A549 (cell line): ENCODE data around the gene CSMD2. TPM values are rescaled to one million over a fixed set of nuclear protein-coding genes. Genes with fewer than 3 reads are reported as not detected.

Experiments
- ATAC-seq, 2 experiments: fragments of 200-7000 bp in 1 of 2; fragments of >200 bp in 1 of 2; cut with Nextera tagmentation in 1 of 2; cut with Tn5 transposase in 1 of 2; 3 replicates each; pipeline versions ENCODE4 v1.8.0 to v1.9.1; 2018 to 2020; ENCODE audit warnings: mild to moderate bottlenecking in 1 of 2, moderate library complexity in 1 of 2
- CTCF ChIA-PET: fragments of 300-600 bp; sonication (Branson Sonifier 250); formaldehyde crosslinking; extraction: SDS; loops from one replicate; lab custom pipeline; 2021; ENCODE audit warnings: antibody characterized with exemption, inconsistent platforms; lab: Yijun Ruan, JAX
- POLR2A ChIA-PET: fragments of 350-600 bp; formaldehyde crosslinking; extraction: SDS; loops from one replicate; lab custom pipeline; 2021; ENCODE audit warnings: antibody characterized with exemption, inconsistent platforms; lab: Yijun Ruan, JAX
- DNase-seq, 2 experiments: peaks; one replicate each; pipeline versions ENCODE4 v3.0.0 to v3.0.0-alpha.2; 2011 to 2016; ENCODE audit warnings: low read depth in 1 of 2, low spot score in 1 of 2
- FAIRE-seq: peaks from 2 replicates; lab custom pipeline; 2011; peaks lifted over from hg19 to GRCh38; lab: Jason Lieb, UNC
- H3K27ac ChIP-seq, 2 experiments: fragments of >200 bp; sonication (Bioruptor Twin); formaldehyde crosslinking; 3 replicates each; pipeline ENCODE4 v1.5.1; 2016 to 2017
- H3K4me1 ChIP-seq: fragments of >200 bp; sonication (Bioruptor Twin); formaldehyde crosslinking; 3 replicates; pipeline ENCODE4 v1.6.1; 2016
- H3K4me2 ChIP-seq: fragments of >200 bp; sonication (Bioruptor Twin); formaldehyde crosslinking; 3 replicates; pipeline ENCODE4 v1.6.1; 2016
- H3K4me3 ChIP-seq: fragments of >200 bp; sonication (Bioruptor Twin); formaldehyde crosslinking; 3 replicates; pipeline ENCODE4 v1.5.1; 2016
- H3K9me3 ChIP-seq: fragments of >200 bp; sonication (Bioruptor Twin); formaldehyde crosslinking; 3 replicates; pipeline ENCODE4 v1.6.1; 2016
- BCL3 ChIP-seq: fragments of >200 bp; sonication (Bioruptor Twin); formaldehyde crosslinking; IDR thresholded peaks from 3 replicates; pipeline ENCODE4 v1.6.1; 2016
- BHLHE40 ChIP-seq: IDR thresholded peaks from 2 replicates; pipeline ENCODE4 v1.6.1; 2012; ENCODE audit warnings: low read depth, low read length, inconsistent platforms
- CEBPB ChIP-seq, 2 experiments: fragments of >200 bp in 1 of 2; sonication (Bioruptor Twin) in 1 of 2; formaldehyde crosslinking in 1 of 2; IDR thresholded peaks; 2 replicates each; pipeline ENCODE4 v1.6.1; 2012 to 2016
- CTCF ChIP-seq: fragments of >200 bp; sonication (Bioruptor Twin); formaldehyde crosslinking; IDR thresholded peaks from 3 replicates; pipeline ENCODE4 v1.5.1; 2016
- EHF ChIP-seq: fragments of 250-450 bp; sonication (Bioruptor Pico); IDR thresholded peaks from 2 replicates; pipeline ENCODE4 v1.5.0; 2020; ENCODE audit warnings: mild to moderate bottlenecking
- FOSL2 ChIP-seq, 2 experiments: fragments of 450-650 bp in 1 of 2; fragments of >200 bp in 1 of 2; sonication (Bioruptor Twin) in 1 of 2; formaldehyde crosslinking; IDR thresholded peaks; 2 replicates each; pipeline versions ENCODE4 v1.5.0 to v1.6.1; 2016 to 2020; ENCODE audit warnings: mild to moderate bottlenecking in 1 of 2, moderate library complexity in 1 of 2
- HEYL ChIP-seq: fragments of 250-450 bp; sonication (Bioruptor Pico); IDR thresholded peaks from 2 replicates; pipeline ENCODE4 v1.8.0; 2021; ENCODE audit warnings: mild to moderate bottlenecking, moderate library complexity
- HOXA7 ChIP-seq: fragments of 250-450 bp; sonication (Bioruptor Pico); IDR thresholded peaks from 2 replicates; pipeline ENCODE4 v1.5.0; 2020; ENCODE audit warnings: mild to moderate bottlenecking, moderate library complexity
- JUNB ChIP-seq: fragments of >200 bp; sonication (Bioruptor Twin); formaldehyde crosslinking; IDR thresholded peaks from 2 replicates; pipeline ENCODE4 v1.6.1; 2016
- KDM1A ChIP-seq: fragments of 200-600 bp; sonication (generic); IDR thresholded peaks from 2 replicates; pipeline ENCODE4 v1.6.1; 2016; ENCODE audit warnings: low read depth, mild to moderate bottlenecking
- MYC ChIP-seq: IDR thresholded peaks from 2 replicates; pipeline ENCODE4 v1.6.1; 2012; ENCODE audit warnings: mild to moderate bottlenecking, inconsistent platforms, low read length, improper control_type of control experiment, borderline replicate concordance
- RAD21 ChIP-seq, 2 experiments: fragments of >200 bp in 1 of 2; sonication (Bioruptor Twin) in 1 of 2; formaldehyde crosslinking in 1 of 2; IDR thresholded peaks in 1 of 2; conservative IDR thresholded peaks in 1 of 2; 2 replicates in 1 of 2; 3 replicates in 1 of 2; pipeline ENCODE4 v1.6.1; 2012 to 2018; ENCODE audit warnings: inconsistent platforms in 1 of 2
- RARB ChIP-seq: fragments of 250-450 bp; sonication (Bioruptor Pico); IDR thresholded peaks from 2 replicates; pipeline ENCODE4 v1.8.0; 2021; ENCODE audit warnings: mild to moderate bottlenecking, moderate library complexity
- RCOR1 ChIP-seq: fragments of 150-350 bp; IDR thresholded peaks from 2 replicates; pipeline ENCODE4 v1.6.1; 2014; ENCODE audit warnings: antibody characterized with exemption, low read length, low read depth
- SMC3 ChIP-seq: fragments of >200 bp; sonication (Bioruptor Twin); formaldehyde crosslinking; IDR thresholded peaks from 3 replicates; pipeline ENCODE4 v1.6.1; 2018; ENCODE audit warnings: inconsistent platforms
- ZC3H11A ChIP-seq: fragments of 450-650 bp; IDR thresholded peaks from 2 replicates; pipeline ENCODE4 v1.6.1; 2014; ENCODE audit warnings: antibody characterized with exemption, mild to moderate bottlenecking
- ZSCAN20 ChIP-seq: fragments of 250-450 bp; sonication (Bioruptor Pico); IDR thresholded peaks from 2 replicates; pipeline ENCODE4 v1.8.0; 2022; ENCODE audit warnings: mild to moderate bottlenecking, moderate library complexity
- WGBS: methylation state at CpG from one replicate; pipeline ENCODE4 v1.1.6; 2017; ENCODE audit errors: missing lambda C conversion rate; 5-methylcytosine and 5-hydroxymethylcytosine counted together
- polyA plus RNA-seq, 4 experiments: library from polyadenylated mRNA; depleted of rRNA in 3 of 4; stranded (reverse); fragments of >200 nt; fragmentation: RNase III in 1 of 4; extraction: RNeasy Plus Mini Kit Qiagen cat#74134 plus additional on column Dnase treatment in 1 of 4; gene quantifications; 2 replicates in 3 of 4; 3 replicates in 1 of 4; pipeline ENCODE4 v1.2.3, GENCODE V29; 2011 to 2017
- TF ChIP-seq, protein P1 (sequence below): fragments of 450-650 bp; IDR thresholded peaks from 2 replicates; pipeline ENCODE4 v1.6.1; 2014; ENCODE audit warnings: antibody characterized with exemption
- TF ChIP-seq, protein P2 (sequence below): IDR thresholded peaks from 2 replicates; pipeline ENCODE4 v1.6.1; 2012
- TF ChIP-seq, protein P3 (sequence below): fragments of 200-600 bp; sonication (generic); IDR thresholded peaks from 2 replicates; pipeline ENCODE4 v1.6.1; 2016; ENCODE audit warnings: antibody characterized with exemption, mild to moderate bottlenecking, moderate library complexity
- TF ChIP-seq, protein P4 (sequence below): IDR thresholded peaks from 2 replicates; pipeline ENCODE4 v1.6.1; 2012

CSMD2 gene
- polyA plus RNA-seq, 2 of the 4 experiments (the other 2 are of a cell fraction), result not detected

- TF ChIP-seq, protein P1, sequence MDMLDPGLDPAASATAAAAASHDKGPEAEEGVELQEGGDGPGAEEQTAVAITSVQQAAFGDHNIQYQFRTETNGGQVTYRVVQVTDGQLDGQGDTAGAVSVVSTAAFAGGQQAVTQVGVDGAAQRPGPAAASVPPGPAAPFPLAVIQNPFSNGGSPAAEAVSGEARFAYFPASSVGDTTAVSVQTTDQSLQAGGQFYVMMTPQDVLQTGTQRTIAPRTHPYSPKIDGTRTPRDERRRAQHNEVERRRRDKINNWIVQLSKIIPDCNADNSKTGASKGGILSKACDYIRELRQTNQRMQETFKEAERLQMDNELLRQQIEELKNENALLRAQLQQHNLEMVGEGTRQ, result no peak
- TF ChIP-seq, protein P2, sequence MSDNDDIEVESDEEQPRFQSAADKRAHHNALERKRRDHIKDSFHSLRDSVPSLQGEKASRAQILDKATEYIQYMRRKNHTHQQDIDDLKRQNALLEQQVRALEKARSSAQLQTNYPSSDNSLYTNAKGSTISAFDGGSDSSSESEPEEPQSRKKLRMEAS, result no peak
- TF ChIP-seq JUNB (no peak), SMC3 (no peak), KDM1A (no peak), RAD21 (conservative IDR thresholded peaks at IDR 0.05 in 1 of 2, IDR thresholded peaks at IDR 0.05 in 1 of 2) (no peak), HEYL (CRISPR knock-in tag) (no peak), BHLHE40 (no peak)
- TF ChIP-seq, protein P3, sequence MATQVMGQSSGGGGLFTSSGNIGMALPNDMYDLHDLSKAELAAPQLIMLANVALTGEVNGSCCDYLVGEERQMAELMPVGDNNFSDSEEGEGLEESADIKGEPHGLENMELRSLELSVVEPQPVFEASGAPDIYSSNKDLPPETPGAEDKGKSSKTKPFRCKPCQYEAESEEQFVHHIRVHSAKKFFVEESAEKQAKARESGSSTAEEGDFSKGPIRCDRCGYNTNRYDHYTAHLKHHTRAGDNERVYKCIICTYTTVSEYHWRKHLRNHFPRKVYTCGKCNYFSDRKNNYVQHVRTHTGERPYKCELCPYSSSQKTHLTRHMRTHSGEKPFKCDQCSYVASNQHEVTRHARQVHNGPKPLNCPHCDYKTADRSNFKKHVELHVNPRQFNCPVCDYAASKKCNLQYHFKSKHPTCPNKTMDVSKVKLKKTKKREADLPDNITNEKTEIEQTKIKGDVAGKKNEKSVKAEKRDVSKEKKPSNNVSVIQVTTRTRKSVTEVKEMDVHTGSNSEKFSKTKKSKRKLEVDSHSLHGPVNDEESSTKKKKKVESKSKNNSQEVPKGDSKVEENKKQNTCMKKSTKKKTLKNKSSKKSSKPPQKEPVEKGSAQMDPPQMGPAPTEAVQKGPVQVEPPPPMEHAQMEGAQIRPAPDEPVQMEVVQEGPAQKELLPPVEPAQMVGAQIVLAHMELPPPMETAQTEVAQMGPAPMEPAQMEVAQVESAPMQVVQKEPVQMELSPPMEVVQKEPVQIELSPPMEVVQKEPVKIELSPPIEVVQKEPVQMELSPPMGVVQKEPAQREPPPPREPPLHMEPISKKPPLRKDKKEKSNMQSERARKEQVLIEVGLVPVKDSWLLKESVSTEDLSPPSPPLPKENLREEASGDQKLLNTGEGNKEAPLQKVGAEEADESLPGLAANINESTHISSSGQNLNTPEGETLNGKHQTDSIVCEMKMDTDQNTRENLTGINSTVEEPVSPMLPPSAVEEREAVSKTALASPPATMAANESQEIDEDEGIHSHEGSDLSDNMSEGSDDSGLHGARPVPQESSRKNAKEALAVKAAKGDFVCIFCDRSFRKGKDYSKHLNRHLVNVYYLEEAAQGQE, result no peak
- TF ChIP-seq, all 56 proteins: peak for 0
Observed at GRCh38 chr1:33697816-33698215, 467.2 kb downstream of the CSMD2 start (continued).

DNA sequence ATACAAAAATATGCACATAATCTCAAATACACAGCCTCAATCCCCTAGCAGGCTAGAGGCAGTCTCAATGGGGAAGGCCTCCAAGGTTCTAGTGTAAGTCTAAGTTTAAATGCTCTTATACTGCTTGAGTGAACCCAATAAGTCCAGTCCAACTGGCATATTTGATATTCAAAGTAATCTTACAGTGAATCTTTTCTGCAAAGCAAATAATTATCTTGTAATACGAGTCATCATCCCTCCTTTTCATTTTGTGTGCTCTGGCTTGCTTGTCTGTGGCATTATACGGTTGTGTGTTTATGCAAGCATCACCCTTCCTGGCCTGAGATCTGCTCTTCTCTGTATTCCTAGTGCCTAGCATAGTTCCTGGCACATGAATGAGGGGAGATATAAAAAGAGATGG, 468.1 kb downstream of the CSMD2 start:
- Histone ChIP-seq H3K4me2 (no peak overlapping the region), H3K4me3 (no peak overlapping the region), H3K4me1 (no peaks in the 10 kb centered on the region), H3K27ac (no peak overlapping the region), H3K9me3 (no peaks in the 10 kb centered on the region)
- 8% methylated on average over 2 of the region's 2 CpGs for WGBS
- FAIRE-seq (no peak), ATAC-seq (no peak), DNase-seq (no peak)
- POLR2A ChIA-PET, result no interaction called here
- CTCF ChIA-PET, result no interaction called here
- TF ChIP-seq CTCF (no peak), RARB (CRISPR knock-in tag) (no peak), BCL3 (no peak), FOSL2 (IDR thresholded peaks at IDR 0.05) (no peak), FOSL2 (CRISPR knock-in tag; IDR thresholded peaks at IDR 0.05) (no peak), BHLHE40 (no peak), ZSCAN20 (CRISPR knock-in tag) (no peak), MYC (no peak), JUNB (no peak), EHF (CRISPR knock-in tag) (no peak), CEBPB (IDR thresholded peaks at IDR 0.05) (no peak), RCOR1 (no peak), HOXA7 (no peak), ZC3H11A (no peak)
- TF ChIP-seq, protein P4, sequence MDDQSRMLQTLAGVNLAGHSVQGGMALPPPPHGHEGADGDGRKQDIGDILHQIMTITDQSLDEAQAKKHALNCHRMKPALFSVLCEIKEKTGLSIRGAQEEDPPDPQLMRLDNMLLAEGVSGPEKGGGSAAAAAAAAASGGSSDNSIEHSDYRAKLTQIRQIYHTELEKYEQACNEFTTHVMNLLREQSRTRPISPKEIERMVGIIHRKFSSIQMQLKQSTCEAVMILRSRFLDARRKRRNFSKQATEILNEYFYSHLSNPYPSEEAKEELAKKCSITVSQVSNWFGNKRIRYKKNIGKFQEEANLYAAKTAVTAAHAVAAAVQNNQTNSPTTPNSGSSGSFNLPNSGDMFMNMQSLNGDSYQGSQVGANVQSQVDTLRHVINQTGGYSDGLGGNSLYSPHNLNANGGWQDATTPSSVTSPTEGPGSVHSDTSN, result no peak
